Glutamatergic neuron (in vitro differentiated cells): ENCODE results near the gene RIC3. TPM values are rescaled to one million over a fixed set of nuclear protein-coding genes. Genes with fewer than 3 reads are reported as not detected.

Experiments
- DNase-seq: peaks from one replicate; pipeline ENCODE4 v3.0.0; 2022
- H3K27ac Mint-ChIP-seq: one replicate; pipeline ENCODE4 v1.8.0; 2020; ENCODE audit warnings: mild to moderate bottlenecking, mixed read lengths, inconsistent platforms; ENCODE audit not compliant: unreplicated experiment
- H3K27me3 Mint-ChIP-seq: one replicate; pipeline ENCODE4 v1.8.0; 2020; ENCODE audit warnings: mild to moderate bottlenecking, moderate library complexity, mixed read lengths, inconsistent platforms; ENCODE audit not compliant: unreplicated experiment
- H3K36me3 Mint-ChIP-seq: one replicate; pipeline ENCODE4 v1.8.0; 2020; ENCODE audit warnings: mild to moderate bottlenecking, mixed read lengths, inconsistent platforms; ENCODE audit not compliant: unreplicated experiment
- H3K4me1 Mint-ChIP-seq: one replicate; pipeline ENCODE4 v1.8.0; 2020; ENCODE audit warnings: mild to moderate bottlenecking, low read depth, mixed read lengths, inconsistent platforms; ENCODE audit not compliant: unreplicated experiment
- H3K4me3 Mint-ChIP-seq: one replicate; pipeline ENCODE4 v1.8.0; 2020; ENCODE audit warnings: mild to moderate bottlenecking, mixed read lengths, inconsistent platforms; ENCODE audit not compliant: unreplicated experiment
- H3K9me3 Mint-ChIP-seq: one replicate; pipeline ENCODE4 v1.8.0; 2020; ENCODE audit warnings: mild to moderate bottlenecking, moderate library complexity, mixed read lengths, inconsistent platforms; ENCODE audit not compliant: unreplicated experiment
- total RNA-seq: library from RNA; stranded (reverse); fragmentation: NEBNext Ultra II Directional; extraction: Animal tissue kit (Norgen Biotek cat#: 25700); gene quantifications from one replicate; pipeline ENCODE4 v1.2.1, GENCODE V29; 2021; ENCODE audit not compliant: unreplicated experiment
- TF ChIP-seq, protein P1 (sequence below): fragments of 200-600 bp; sonication (generic); IDR thresholded peaks from one replicate; pipeline ENCODE4 v1.5.0; 2021; ENCODE audit not compliant: partially characterized antibody, unreplicated experiment

The RIC3 gene
- total RNA-seq, 1 donor from 2014 or later: 34.4 TPM

DNA sequence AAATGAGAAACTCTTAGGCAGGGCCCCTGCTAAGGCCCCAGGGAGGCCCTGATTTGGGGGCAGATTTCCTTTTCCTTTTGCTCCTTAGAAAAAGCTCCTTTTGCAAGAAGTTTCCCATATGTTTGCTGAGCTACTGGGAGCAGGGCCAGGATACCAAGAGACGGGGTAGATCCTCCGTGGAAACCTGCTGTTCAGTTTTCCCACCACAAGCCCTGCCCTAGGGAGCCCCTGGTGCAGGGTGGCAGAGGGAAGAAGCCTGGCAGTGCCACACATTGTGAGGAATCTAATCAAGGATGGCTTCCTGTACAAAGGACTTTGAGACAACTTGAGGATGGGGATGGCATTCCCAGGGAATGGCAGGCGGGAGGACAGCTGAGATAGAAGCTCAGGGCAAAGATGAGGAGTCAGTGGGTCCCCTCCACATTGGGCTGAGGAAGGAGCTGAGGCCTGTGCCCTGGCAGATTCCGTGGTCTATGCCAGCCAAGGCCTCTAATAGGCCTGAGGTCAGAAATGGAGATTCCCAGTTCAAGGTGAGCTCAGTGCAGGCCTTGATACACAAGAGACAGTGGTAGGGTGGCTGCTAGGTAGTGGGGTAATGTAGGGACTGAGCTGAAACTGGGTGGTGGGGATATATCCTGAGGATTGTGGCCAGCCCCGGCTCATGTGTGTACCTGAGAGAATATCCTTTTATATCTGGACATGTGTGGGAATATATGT, 72.9 kb downstream of the RIC3 start:
- peaks cover 20% of the 10 kb centered on the region for H3K27me3 Mint-ChIP-seq
- TF ChIP-seq, protein P1, sequence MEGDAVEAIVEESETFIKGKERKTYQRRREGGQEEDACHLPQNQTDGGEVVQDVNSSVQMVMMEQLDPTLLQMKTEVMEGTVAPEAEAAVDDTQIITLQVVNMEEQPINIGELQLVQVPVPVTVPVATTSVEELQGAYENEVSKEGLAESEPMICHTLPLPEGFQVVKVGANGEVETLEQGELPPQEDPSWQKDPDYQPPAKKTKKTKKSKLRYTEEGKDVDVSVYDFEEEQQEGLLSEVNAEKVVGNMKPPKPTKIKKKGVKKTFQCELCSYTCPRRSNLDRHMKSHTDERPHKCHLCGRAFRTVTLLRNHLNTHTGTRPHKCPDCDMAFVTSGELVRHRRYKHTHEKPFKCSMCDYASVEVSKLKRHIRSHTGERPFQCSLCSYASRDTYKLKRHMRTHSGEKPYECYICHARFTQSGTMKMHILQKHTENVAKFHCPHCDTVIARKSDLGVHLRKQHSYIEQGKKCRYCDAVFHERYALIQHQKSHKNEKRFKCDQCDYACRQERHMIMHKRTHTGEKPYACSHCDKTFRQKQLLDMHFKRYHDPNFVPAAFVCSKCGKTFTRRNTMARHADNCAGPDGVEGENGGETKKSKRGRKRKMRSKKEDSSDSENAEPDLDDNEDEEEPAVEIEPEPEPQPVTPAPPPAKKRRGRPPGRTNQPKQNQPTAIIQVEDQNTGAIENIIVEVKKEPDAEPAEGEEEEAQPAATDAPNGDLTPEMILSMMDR: no peak
- no peak overlapping the region for H3K27ac Mint-ChIP-seq
- peaks cover 7% of the 10 kb centered on the region for H3K4me1 Mint-ChIP-seq
- peaks cover 5% of the 10 kb centered on the region for H3K36me3 Mint-ChIP-seq
- DNase-seq: no peak
- H3K9me3 Mint-ChIP-seq: peaks cover 7% of the 10 kb centered on the region
- no peak overlapping the region for H3K4me3 Mint-ChIP-seq

DNA sequence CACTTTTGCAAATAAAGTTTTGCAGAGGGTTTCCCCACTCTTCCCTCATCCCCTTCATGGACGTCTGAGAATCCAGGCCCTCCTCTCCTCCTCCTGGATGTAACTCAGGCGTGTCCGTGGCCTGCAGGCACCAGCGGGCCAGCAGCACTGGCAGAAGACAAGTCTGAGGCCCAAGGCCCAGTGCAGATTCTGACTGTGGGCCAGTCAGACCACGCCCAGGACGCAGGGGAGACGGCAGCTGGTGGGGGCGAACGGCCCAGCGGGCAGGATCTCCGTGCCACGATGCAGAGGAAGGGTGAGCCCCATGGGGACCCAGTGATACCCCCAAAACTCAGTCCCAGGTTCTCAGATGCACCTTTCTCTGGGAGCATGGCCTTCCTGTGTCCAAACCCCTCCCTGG, 73.5 kb downstream of the RIC3 start:
- Mint-ChIP-seq H3K9me3 (peaks cover 9% of the 10 kb centered on the region), H3K27me3 (peaks cover 18% of the 10 kb centered on the region), H3K4me1 (peaks cover 7% of the 10 kb centered on the region), H3K27ac (no peak overlapping the region), H3K4me3 (no peak overlapping the region), H3K36me3 (peaks cover 5% of the 10 kb centered on the region)
- no peak for DNase-seq
- TF ChIP-seq, protein P1: no peak

DNA sequence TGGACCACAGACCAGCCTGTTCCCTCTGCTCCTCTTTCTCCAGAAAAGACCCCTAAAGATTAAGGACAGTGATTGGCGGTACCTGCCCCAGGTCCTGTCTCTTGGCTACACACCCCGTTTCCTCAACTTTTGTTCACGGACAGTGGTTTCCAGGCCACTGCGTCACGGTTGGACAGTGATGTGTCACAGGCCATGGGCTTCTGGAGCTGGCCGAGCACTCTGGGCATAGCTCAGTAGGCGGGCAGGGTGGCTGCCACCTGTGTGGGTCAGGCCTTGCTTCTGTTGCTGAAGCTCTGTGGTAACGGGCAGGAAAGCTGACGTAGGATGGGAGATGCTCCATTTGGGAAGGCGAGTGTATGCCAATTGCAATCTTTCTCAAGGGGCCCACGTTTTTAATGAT, 74.2 kb downstream of the RIC3 start:
- peaks cover 5% of the 10 kb centered on the region for H3K36me3 Mint-ChIP-seq
- no peak for DNase-seq
- TF ChIP-seq, protein P1: no peak
- peaks cover 9% of the 10 kb centered on the region for H3K9me3 Mint-ChIP-seq
- H3K27me3 Mint-ChIP-seq: peaks cover 18% of the 10 kb centered on the region
- H3K4me1 Mint-ChIP-seq: peaks cover 7% of the 10 kb centered on the region
- H3K4me3 Mint-ChIP-seq: no peak overlapping the region
- no peak overlapping the region for H3K27ac Mint-ChIP-seq

DNA sequence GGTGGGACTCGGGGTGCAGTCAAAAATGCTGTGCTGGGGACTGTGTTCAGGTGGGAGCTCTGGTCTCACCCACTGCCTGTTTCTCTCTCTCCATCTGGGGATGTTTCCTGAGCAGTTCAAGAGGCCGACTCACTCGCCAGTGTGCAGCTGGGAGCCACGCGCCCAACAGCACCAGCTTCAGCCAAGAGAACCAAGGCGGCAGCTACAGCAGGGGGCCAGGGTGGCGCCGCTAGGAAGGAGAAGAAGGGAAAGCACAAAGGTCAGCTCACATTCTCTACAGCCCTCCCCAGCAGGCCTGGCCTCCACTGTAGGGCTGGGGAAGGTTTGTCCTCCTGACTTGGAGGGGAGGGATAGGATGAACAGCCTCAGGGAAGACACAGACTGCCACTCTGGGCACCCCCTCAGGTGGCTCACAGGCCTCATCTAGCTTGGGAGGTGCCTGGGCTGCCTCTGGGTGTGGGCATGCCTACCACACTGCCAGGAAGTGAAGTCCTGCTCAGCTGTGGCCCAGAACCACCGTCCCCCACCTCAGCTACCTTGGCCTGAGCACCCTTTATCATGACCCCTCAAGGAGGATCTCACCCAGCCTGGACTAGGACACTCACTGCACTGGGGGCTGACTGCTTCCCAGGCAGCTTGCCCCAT, 74.8 kb downstream of the RIC3 start:
- H3K36me3 Mint-ChIP-seq: peaks cover 5% of the 10 kb centered on the region
- TF ChIP-seq, protein P1: no peak
- H3K27ac Mint-ChIP-seq: no peak overlapping the region
- H3K27me3 Mint-ChIP-seq: peaks cover 18% of the 10 kb centered on the region
- H3K9me3 Mint-ChIP-seq: peaks cover 9% of the 10 kb centered on the region
- H3K4me3 Mint-ChIP-seq: no peak overlapping the region
- peaks cover 7% of the 10 kb centered on the region for H3K4me1 Mint-ChIP-seq
- DNase-seq: no peak
